Loucy (cell line): ENCODE results near the gene RAPGEF1.

ENCODE experiments used
- H2AFZ ChIP-seq: fragments of 200-600 bp; sonication (generic); 2 replicates; pipeline ENCODE4 v1.6.0; 2016; ENCODE audit warnings: antibody characterized with exemption, mild to moderate bottlenecking, low read length, moderate library complexity
- H3F3A ChIP-seq: fragments of 200-600 bp; 2 replicates; pipeline ENCODE4 v1.6.0; 2016; ENCODE audit warnings: antibody characterized with exemption, low read depth, mild to moderate bottlenecking
- H3K27me3 ChIP-seq: fragments of 200-600 bp; sonication (generic); 2 replicates; pipeline ENCODE4 v1.6.1; 2014; ENCODE audit warnings: low read length, mild to moderate bottlenecking; ENCODE audit not compliant: insufficient read depth, poor library complexity, severe bottlenecking
- H3K36me3 ChIP-seq: fragments of 200-600 bp; sonication (generic); 2 replicates; pipeline ENCODE4 v1.6.1; 2016; ENCODE audit warnings: low read length; ENCODE audit not compliant: insufficient read depth
- H3K4me1 ChIP-seq: fragments of 200-600 bp; sonication (generic); 2 replicates; pipeline ENCODE4 v1.5.1; 2014; ENCODE audit warnings: low read length, mild to moderate bottlenecking; ENCODE audit not compliant: insufficient read depth, poor library complexity, severe bottlenecking
- H3K4me2 ChIP-seq: fragments of 200-600 bp; sonication (generic); 2 replicates; pipeline ENCODE4 v1.6.0; 2014; ENCODE audit warnings: antibody characterized with exemption, low read length, low read depth, mild to moderate bottlenecking; ENCODE audit not compliant: poor library complexity, severe bottlenecking
- H3K4me3 ChIP-seq: fragments of 200-600 bp; sonication (generic); 2 replicates; pipeline ENCODE4 v1.5.1; 2014; ENCODE audit warnings: low read length, mild to moderate bottlenecking, mixed read lengths; ENCODE audit not compliant: poor library complexity, severe bottlenecking
- H3K79me2 ChIP-seq: fragments of 200-600 bp; sonication (generic); 2 replicates; pipeline ENCODE4 v1.6.1; 2014; ENCODE audit warnings: low read length; ENCODE audit not compliant: insufficient read depth
- H3K9ac ChIP-seq: fragments of 200-600 bp; sonication (generic); 2 replicates; pipeline ENCODE4 v1.6.0; 2014; ENCODE audit warnings: mild to moderate bottlenecking, low read depth, low read length, moderate library complexity; ENCODE audit not compliant: poor library complexity, severe bottlenecking
- H3K9me2 ChIP-seq: fragments of 200-600 bp; sonication (generic); replicated peaks from 2 replicates; pipeline ENCODE4 v1.6.1; 2016; ENCODE audit warnings: low read depth, low read length, mixed read lengths
- H3K9me3 ChIP-seq: fragments of 200-600 bp; sonication (generic); 2 replicates; pipeline ENCODE4 v1.6.1; 2014; ENCODE audit warnings: mild to moderate bottlenecking, antibody characterized with exemption, low read length, low read depth; ENCODE audit not compliant: insufficient read depth
- H4K20me1 ChIP-seq: fragments of 200-600 bp; sonication (generic); 2 replicates; pipeline ENCODE4 v1.6.0; 2014; ENCODE audit warnings: antibody characterized with exemption, low read length, mild to moderate bottlenecking; ENCODE audit not compliant: insufficient read depth, poor library complexity, severe bottlenecking
- EZH2phosphoT487 ChIP-seq: fragments of 200-600 bp; IDR thresholded peaks from 2 replicates; pipeline ENCODE4 v1.6.1; 2018; ENCODE audit warnings: antibody characterized with exemption, mild to moderate bottlenecking, moderate library complexity, borderline replicate concordance
- TF ChIP-seq, protein P1 (sequence below): fragments of 200-600 bp; sonication (generic); conservative IDR thresholded peaks from 2 replicates; pipeline ENCODE4 v1.5.1; 2014; ENCODE audit warnings: mild to moderate bottlenecking, antibody characterized with exemption, low read length

The RAPGEF1 gene

DNA sequence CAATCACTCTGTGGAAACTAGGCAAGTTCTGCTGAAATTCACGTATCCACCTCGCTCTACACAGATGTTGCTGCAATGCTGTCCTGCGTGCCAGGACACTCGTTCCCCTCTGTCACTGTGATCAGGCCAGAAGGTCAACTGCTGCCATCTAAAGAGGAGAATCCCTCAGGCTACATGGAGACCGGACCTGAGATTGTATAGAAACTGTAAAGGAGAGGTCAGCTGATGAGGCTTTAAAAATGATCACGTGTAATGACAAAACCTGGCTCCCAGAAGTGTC lies 114.4 kb downstream of the RAPGEF1 start:
- TF ChIP-seq EZH2phosphoT487 = no peak
- TF ChIP-seq, protein P1, sequence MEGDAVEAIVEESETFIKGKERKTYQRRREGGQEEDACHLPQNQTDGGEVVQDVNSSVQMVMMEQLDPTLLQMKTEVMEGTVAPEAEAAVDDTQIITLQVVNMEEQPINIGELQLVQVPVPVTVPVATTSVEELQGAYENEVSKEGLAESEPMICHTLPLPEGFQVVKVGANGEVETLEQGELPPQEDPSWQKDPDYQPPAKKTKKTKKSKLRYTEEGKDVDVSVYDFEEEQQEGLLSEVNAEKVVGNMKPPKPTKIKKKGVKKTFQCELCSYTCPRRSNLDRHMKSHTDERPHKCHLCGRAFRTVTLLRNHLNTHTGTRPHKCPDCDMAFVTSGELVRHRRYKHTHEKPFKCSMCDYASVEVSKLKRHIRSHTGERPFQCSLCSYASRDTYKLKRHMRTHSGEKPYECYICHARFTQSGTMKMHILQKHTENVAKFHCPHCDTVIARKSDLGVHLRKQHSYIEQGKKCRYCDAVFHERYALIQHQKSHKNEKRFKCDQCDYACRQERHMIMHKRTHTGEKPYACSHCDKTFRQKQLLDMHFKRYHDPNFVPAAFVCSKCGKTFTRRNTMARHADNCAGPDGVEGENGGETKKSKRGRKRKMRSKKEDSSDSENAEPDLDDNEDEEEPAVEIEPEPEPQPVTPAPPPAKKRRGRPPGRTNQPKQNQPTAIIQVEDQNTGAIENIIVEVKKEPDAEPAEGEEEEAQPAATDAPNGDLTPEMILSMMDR = no peak
- peaks cover 51% of the 10 kb centered on the region; the same call in 1 of the 2 replicates for H3K36me3 ChIP-seq
- H3K9ac ChIP-seq = no peak overlapping the region
- H3K79me2 ChIP-seq = no peaks in the 10 kb centered on the region
- H4K20me1 ChIP-seq = no peaks in the 10 kb centered on the region
- no peak overlapping the region for H2AFZ ChIP-seq
- H3F3A ChIP-seq = no peaks in the 10 kb centered on the region
- no peaks in the 10 kb centered on the region for H3K4me1 ChIP-seq
- H3K4me3 ChIP-seq = no peak overlapping the region
- no peaks in the 10 kb centered on the region for H3K9me3 ChIP-seq
- H3K27me3 ChIP-seq = no peaks in the 10 kb centered on the region
- no peak overlapping the region for H3K4me2 ChIP-seq
- no peaks in the 10 kb centered on the region for H3K9me2 ChIP-seq

DNA sequence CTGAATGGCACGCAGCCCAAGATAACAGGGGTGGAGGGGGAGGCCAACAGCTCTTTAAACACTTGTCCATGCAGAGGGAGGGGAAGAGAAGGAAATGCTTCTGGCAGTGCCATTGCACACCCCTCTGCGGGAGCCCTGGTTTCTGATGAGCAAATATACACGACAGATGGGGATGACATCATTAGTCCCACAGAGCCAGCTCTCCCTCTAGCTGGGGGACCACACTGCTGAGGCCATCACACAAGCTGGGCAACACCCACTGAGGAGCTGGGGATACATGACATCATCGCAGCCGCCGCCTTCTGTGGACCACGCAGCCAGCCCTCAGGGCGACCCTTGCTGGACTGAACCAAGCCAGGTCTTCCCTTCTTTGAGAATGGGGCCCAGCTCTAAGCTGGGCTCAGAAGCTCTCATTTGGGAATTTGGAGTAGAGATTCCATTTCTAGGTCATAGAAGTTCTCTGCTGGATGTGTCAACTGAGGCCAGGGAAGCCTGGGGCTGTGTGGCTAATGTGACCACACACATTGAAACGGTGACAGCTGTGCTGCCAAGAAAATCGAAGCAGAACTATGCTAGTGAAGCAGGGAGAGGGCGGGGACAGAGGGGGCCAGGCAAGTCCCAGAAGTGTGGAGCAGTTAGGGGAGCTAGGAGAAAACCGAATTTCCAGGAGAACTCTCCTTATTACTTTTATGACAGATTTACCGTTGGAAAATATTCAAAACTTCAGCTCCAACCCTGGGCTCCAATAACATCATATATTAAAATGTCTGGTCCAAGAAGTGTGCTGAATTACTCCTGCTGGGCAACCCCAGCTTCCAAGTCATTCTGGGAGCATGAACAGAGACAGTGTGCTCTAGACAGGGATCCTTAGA lies 115.0 kb downstream of the RAPGEF1 start:
- Histone ChIP-seq H3F3A (no peaks in the 10 kb centered on the region), H3K9me3 (no peaks in the 10 kb centered on the region), H3K4me3 (no peak overlapping the region), H2AFZ (no peak overlapping the region), H3K79me2 (no peaks in the 10 kb centered on the region), H3K9ac (no peak overlapping the region), H3K36me3 (peaks cover 56% of the 10 kb centered on the region; the same call in 1 of the 2 replicates), H3K4me1 (no peaks in the 10 kb centered on the region), H4K20me1 (no peaks in the 10 kb centered on the region), H3K9me2 (no peaks in the 10 kb centered on the region), H3K27me3 (no peaks in the 10 kb centered on the region), H3K4me2 (no peak overlapping the region)
- TF ChIP-seq EZH2phosphoT487 = no peak
- TF ChIP-seq, protein P1 = no peak

DNA sequence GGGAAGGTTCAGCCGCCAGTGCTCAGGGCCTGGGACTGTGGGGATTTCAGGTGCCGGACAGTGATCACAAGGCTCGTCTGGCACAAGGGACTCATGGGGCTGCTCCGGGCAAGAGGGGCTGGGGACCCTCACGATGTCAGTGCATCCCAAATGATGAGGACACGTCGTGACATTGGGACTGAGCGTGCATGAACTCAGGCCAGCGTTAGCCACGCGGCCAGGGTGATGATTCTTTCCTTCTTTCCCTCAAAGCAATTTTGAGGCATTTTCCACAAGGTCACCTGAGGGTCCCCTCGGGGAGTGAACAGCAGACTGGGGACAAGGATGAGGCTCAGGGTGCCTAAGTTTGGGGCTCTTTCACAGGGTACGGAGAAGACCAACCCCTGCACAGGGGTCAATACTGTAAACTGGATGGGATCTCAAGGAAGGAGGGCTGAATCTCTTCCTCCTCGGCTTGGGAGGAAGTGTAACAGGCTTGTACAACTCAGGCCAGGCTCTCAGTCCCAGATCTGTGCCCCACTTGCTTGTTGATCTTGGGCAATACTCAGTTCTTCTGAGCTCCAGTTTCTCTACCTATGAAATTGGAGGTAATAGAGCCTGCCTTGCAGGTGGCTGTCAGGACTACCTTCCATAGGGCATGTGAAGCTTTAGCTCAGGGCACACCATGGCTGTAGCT lies 116.1 kb downstream of the RAPGEF1 start:
- Histone ChIP-seq H3K4me1 (no peaks in the 10 kb centered on the region), H3K4me3 (no peak overlapping the region), H4K20me1 (no peaks in the 10 kb centered on the region), H3K27me3 (no peaks in the 10 kb centered on the region), H3K9me2 (no peaks in the 10 kb centered on the region), H2AFZ (no peak overlapping the region), H3K9me3 (no peaks in the 10 kb centered on the region), H3K79me2 (no peaks in the 10 kb centered on the region), H3K4me2 (no peak overlapping the region), H3F3A (no peaks in the 10 kb centered on the region), H3K36me3 (peaks cover 63% of the 10 kb centered on the region; the same call in 1 of the 2 replicates), H3K9ac (no peak overlapping the region)
- TF ChIP-seq EZH2phosphoT487 = no peak
- TF ChIP-seq, protein P1 = no peak
